HCT116 (cell line): ENCODE results near the gene CKLF. TPM values are rescaled to one million over a fixed set of nuclear protein-coding genes. Genes with fewer than 3 reads are reported as not detected.

ENCODE experiments used
- ATAC-seq: fragments of 200-7000 bp; cut with Tn5 transposase; 2 replicates; pipeline ENCODE4 v1.9.1; 2020; ENCODE audit warnings: mild to moderate bottlenecking, moderate library complexity
- BruUV-seq: library from RNA; stranded (reverse); fragments of 400-500 nt; replicated peaks from 2 replicates; lab custom pipeline; 2021; lab: Mats Ljungman, UMichigan
- CTCF ChIA-PET: fragments of 300-600 bp; sonication (Branson Sonifier 250); formaldehyde crosslinking; loops from one replicate; lab custom pipeline; 2021; ENCODE audit warnings: antibody characterized with exemption; lab: Charles Lee
- POLR2A ChIA-PET: fragments of 300-600, 350-600 bp; sonication (Branson Sonifier 250); formaldehyde crosslinking; loops from one replicate; lab custom pipeline; 2021; ENCODE audit warnings: antibody characterized with exemption; lab: Charles Lee
- RAD21 ChIA-PET, 2 experiments: fragments of 300-600 bp; sonication (Branson Sonifier 250); formaldehyde crosslinking; loops; one replicate each; lab custom pipeline; 2023; ENCODE audit warnings: low total read pairs in 2 of 2; ENCODE audit not compliant: uncharacterized antibody in 2 of 2, unreplicated experiment in 2 of 2, low non-redundant PET in 1 of 2; lab: Charles Lee
- DNase-seq: peaks from one replicate; pipeline ENCODE4 v3.0.0-alpha.2; 2010; ENCODE audit warnings: low read depth, low spot score
- H2AFZ ChIP-seq: fragments of 200-600 bp; shearing (Covaris generic), sonication (generic); 2 replicates; pipeline ENCODE4 v1.6.1; 2017; ENCODE audit warnings: low read depth, mixed run types, mixed read lengths, antibody characterized with exemption, low read length; ENCODE audit not compliant: poor library complexity, severe bottlenecking
- H3K27ac ChIP-seq: 2 replicates; pipeline ENCODE4 v1.5.1; 2012; ENCODE audit warnings: low read depth, low read length
- H3K27me3 ChIP-seq: fragments of 200-600 bp; sonication (generic); 2 replicates; pipeline ENCODE4 v1.6.1; 2016; ENCODE audit warnings: mixed run types, low read length, mixed read lengths; ENCODE audit not compliant: insufficient read depth
- H3K36me3 ChIP-seq, 2 experiments: fragments of 200-500 bp in 1 of 2; fragments of 200-600 bp in 1 of 2; sonication (Bioruptor generic) in 1 of 2; sonication (generic) in 1 of 2; 2 replicates each; pipeline versions ENCODE4 v1.5.1 to v1.6.1; 2014 to 2016; ENCODE audit warnings: low read length in 2 of 2, inconsistent platforms in 1 of 2, mixed read lengths in 1 of 2, mixed run types in 1 of 2; ENCODE audit not compliant: insufficient read depth in 2 of 2, control insufficient read depth in 1 of 2
- H3K4me1 ChIP-seq, 2 experiments: fragments of 200-600 bp in 1 of 2; sonication (generic) in 1 of 2; 2 replicates each; pipeline versions ENCODE4 v1.5.1 to v1.6.1; 2012 to 2017; ENCODE audit warnings: low read length in 2 of 2, inconsistent platforms in 1 of 2, mild to moderate bottlenecking in 1 of 2, mixed read lengths in 1 of 2, mixed run types in 1 of 2, moderate library complexity in 1 of 2; ENCODE audit not compliant: insufficient read depth in 2 of 2, control insufficient read depth in 1 of 2
- H3K4me2 ChIP-seq: fragments of 200-600 bp; sonication (generic); 2 replicates; pipeline ENCODE4 v1.6.1; 2017; ENCODE audit warnings: mixed run types, low read length, mixed read lengths
- H3K4me3 ChIP-seq, 2 experiments: fragments of 200-600 bp in 1 of 2; sonication (generic) in 1 of 2; replicated peaks in 1 of 2; 2 replicates each; pipeline ENCODE4 v1.5.1; 2011 to 2016; ENCODE audit warnings: low read length in 2 of 2, control low read depth in 1 of 2, low read depth in 1 of 2, mild to moderate bottlenecking in 1 of 2, mixed read lengths in 1 of 2, mixed run types in 1 of 2
- H3K79me2 ChIP-seq: fragments of 200-600 bp; sonication (generic); 2 replicates; pipeline ENCODE4 v1.6.1; 2017; ENCODE audit warnings: mild to moderate bottlenecking, mixed run types, low read length, moderate library complexity, mixed read lengths; ENCODE audit not compliant: insufficient read depth
- H3K9ac ChIP-seq: fragments of 200-600 bp; sonication (generic); 2 replicates; pipeline ENCODE4 v1.6.1; 2016; ENCODE audit warnings: low read length, mixed read lengths
- H3K9me2 ChIP-seq: fragments of 200-600 bp; sonication (generic), shearing (Covaris generic); 2 replicates; pipeline ENCODE4 v1.6.1; 2017; ENCODE audit warnings: mixed run types, mild to moderate bottlenecking, moderate library complexity; ENCODE audit not compliant: insufficient read depth
- H3K9me3 ChIP-seq, 2 experiments: fragments of 200-500 bp in 1 of 2; fragments of 200-600 bp in 1 of 2; sonication (Bioruptor generic) in 1 of 2; sonication (generic) in 1 of 2; 2 replicates each; pipeline ENCODE4 v1.6.1; 2014 to 2017; ENCODE audit warnings: low read length in 2 of 2, mixed read lengths in 2 of 2, inconsistent platforms in 1 of 2, low read depth in 1 of 2, mild to moderate bottlenecking in 1 of 2, mixed run types in 1 of 2, moderate library complexity in 1 of 2; ENCODE audit not compliant: control insufficient read depth in 1 of 2, insufficient read depth in 1 of 2
- H4K20me1 ChIP-seq: fragments of 200-600 bp; sonication (generic), shearing (Covaris generic); 2 replicates; pipeline ENCODE4 v1.6.1; 2017; ENCODE audit warnings: mixed run types, mild to moderate bottlenecking, moderate library complexity; ENCODE audit not compliant: insufficient read depth
- CBX3 ChIP-seq: IDR thresholded peaks from 2 replicates; pipeline ENCODE4 v1.6.1; 2012; ENCODE audit warnings: low read depth
- CEBPB ChIP-seq: IDR thresholded peaks from 2 replicates; pipeline ENCODE4 v1.6.1; 2012; ENCODE audit warnings: low read depth
- EGR1 ChIP-seq: IDR thresholded peaks from 2 replicates; pipeline ENCODE4 v1.6.1; 2012; ENCODE audit warnings: low read depth
- EZH2 ChIP-seq: fragments of 200-600 bp; sonication (generic); IDR thresholded peaks from 2 replicates; pipeline ENCODE4 v1.6.1; 2017; ENCODE audit warnings: antibody characterized with exemption, mixed run types
- EZH2phosphoT487 ChIP-seq: fragments of 200-600 bp; IDR thresholded peaks from 2 replicates; pipeline ENCODE4 v1.6.1; 2018; ENCODE audit warnings: antibody characterized with exemption, borderline replicate concordance
- JUND ChIP-seq: IDR thresholded peaks from 2 replicates; pipeline ENCODE4 v1.6.1; 2012
- POLR2A ChIP-seq: IDR thresholded peaks from 2 replicates; pipeline ENCODE4 v1.7.0; 2011; ENCODE audit warnings: borderline replicate concordance; ENCODE audit not compliant: insufficient read depth, insufficient read length; ENCODE audit errors: extremely low read depth
- RAD21 ChIP-seq: IDR thresholded peaks from 2 replicates; pipeline ENCODE4 v1.6.1; 2012; ENCODE audit warnings: low read depth, mild to moderate bottlenecking
- SIN3A ChIP-seq: IDR thresholded peaks from 2 replicates; pipeline ENCODE4 v1.6.1; 2012; ENCODE audit warnings: low read depth
- SP1 ChIP-seq: IDR thresholded peaks from 2 replicates; pipeline ENCODE4 v1.6.1; 2012; ENCODE audit warnings: low read depth
- SRF ChIP-seq: IDR thresholded peaks from 2 replicates; pipeline ENCODE4 v1.6.1; 2012; ENCODE audit warnings: low read depth
- TCF7L2 ChIP-seq: IDR thresholded peaks from 2 replicates; pipeline ENCODE4 v1.7.0; 2011; ENCODE audit warnings: borderline replicate concordance, inconsistent platforms; ENCODE audit not compliant: insufficient read depth, insufficient read length; ENCODE audit errors: extremely low read depth
- YY1 ChIP-seq: IDR thresholded peaks from 2 replicates; pipeline ENCODE4 v1.6.1; 2011; ENCODE audit warnings: low read length, low read depth, moderate library complexity, mild to moderate bottlenecking; ENCODE audit not compliant: insufficient replicate concordance; ENCODE audit errors: extremely low read depth
- ZFX ChIP-seq: fragments of 450-650 bp; IDR thresholded peaks from 2 replicates; pipeline ENCODE4 v1.6.1; 2017
- ZNF274 ChIP-seq: fragments of 200-500 bp; sonication (Bioruptor generic); IDR thresholded peaks from 2 replicates; pipeline ENCODE4 v1.6.1; 2014; ENCODE audit warnings: mild to moderate bottlenecking, low read depth, low read length, inconsistent platforms
- intact Hi-C: fragments of 100-400 bp; cut with micrococcal nuclease; formaldehyde crosslinking; loops from 2 replicates; pipeline ENCODE4 v1.10.0; 2022
- total RNA-seq: library from RNA; stranded (reverse); gene quantifications from one replicate; pipeline ENCODE4 v1.2.1, GENCODE V29; 2021; ENCODE audit not compliant: unreplicated experiment
- TF ChIP-seq, protein P1 (sequence below): IDR thresholded peaks from 2 replicates; pipeline ENCODE4 v1.6.1; 2012; ENCODE audit warnings: low read depth
- TF ChIP-seq, protein P2 (sequence below): IDR thresholded peaks from 2 replicates; pipeline ENCODE4 v1.6.1; 2012
- TF ChIP-seq, protein P3 (sequence below), 3 experiments: fragments of 200-600 bp in 1 of 3; sonication (generic) in 1 of 3; IDR thresholded peaks in 2 of 3; conservative IDR thresholded peaks in 1 of 3; 2 replicates each; pipeline ENCODE4 v1.5.1; 2012 to 2017; ENCODE audit warnings: low read depth in 2 of 3, low read length in 2 of 3, antibody characterized with exemption in 1 of 3, borderline replicate concordance in 1 of 3, control low read depth in 1 of 3, mild to moderate bottlenecking in 1 of 3, mixed read lengths in 1 of 3, mixed run types in 1 of 3, moderate library complexity in 1 of 3; ENCODE audit not compliant: insufficient read depth in 1 of 3
- TF ChIP-seq, protein P4 (sequence below): IDR thresholded peaks from 2 replicates; pipeline ENCODE4 v1.6.1; 2012
- TF ChIP-seq, protein P5 (sequence below): IDR thresholded peaks from 2 replicates; pipeline ENCODE4 v1.6.1; 2011; ENCODE audit warnings: mild to moderate bottlenecking, low read length, moderate library complexity; ENCODE audit not compliant: insufficient replicate concordance; ENCODE audit errors: extremely low read depth

CKLF gene
- total RNA-seq, 1 experiment from 2014 or later: 38.6 TPM

DNA sequence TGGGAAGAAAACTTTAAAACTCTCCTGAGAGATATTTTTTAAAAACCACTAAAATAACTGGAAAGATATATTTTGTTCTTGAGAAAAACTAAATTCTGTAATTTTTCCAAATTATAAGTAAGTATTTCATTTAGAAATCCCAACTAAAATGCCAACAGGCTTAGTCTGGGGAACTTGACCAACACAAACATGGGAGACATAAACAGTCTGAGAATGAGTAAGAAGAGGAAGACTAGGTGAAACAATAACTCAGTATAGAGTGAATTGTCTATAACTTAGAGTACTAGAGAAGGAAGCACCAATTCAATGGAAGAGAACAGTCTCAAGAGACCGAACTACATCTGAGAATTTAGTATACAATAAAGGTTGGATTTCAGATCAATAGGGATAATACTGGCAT is 16.8 kb downstream of the CKLF start:
- peaks cover 0 to 13% of the 10 kb centered on the region in 2 experiments; a peak in 3 of 4 replicates for H3K4me1 ChIP-seq
- no peaks in the 10 kb centered on the region for H3K27me3 ChIP-seq
- no peaks in the 10 kb centered on the region for H3K9me2 ChIP-seq
- intact Hi-C loops: no loop called here
- H3K27ac ChIP-seq: no peak overlapping the region
- no peaks in the 10 kb centered on the region for H3K79me2 ChIP-seq
- RAD21 ChIA-PET: no interaction called here
- H3K4me2 ChIP-seq: no peak overlapping the region; the same call in 1 of the 2 replicates
- CTCF ChIA-PET: interaction anchor here (0.7 to 1.6 kb wide), 3 partner anchors 39 to 212 kb away, joined by 3 to 5 read pairs (median 4); no protein-coding TSS in a partner anchor
- H2AFZ ChIP-seq: no peak overlapping the region
- BruUV-seq: no TSS peak
- TF ChIP-seq, protein P1, sequence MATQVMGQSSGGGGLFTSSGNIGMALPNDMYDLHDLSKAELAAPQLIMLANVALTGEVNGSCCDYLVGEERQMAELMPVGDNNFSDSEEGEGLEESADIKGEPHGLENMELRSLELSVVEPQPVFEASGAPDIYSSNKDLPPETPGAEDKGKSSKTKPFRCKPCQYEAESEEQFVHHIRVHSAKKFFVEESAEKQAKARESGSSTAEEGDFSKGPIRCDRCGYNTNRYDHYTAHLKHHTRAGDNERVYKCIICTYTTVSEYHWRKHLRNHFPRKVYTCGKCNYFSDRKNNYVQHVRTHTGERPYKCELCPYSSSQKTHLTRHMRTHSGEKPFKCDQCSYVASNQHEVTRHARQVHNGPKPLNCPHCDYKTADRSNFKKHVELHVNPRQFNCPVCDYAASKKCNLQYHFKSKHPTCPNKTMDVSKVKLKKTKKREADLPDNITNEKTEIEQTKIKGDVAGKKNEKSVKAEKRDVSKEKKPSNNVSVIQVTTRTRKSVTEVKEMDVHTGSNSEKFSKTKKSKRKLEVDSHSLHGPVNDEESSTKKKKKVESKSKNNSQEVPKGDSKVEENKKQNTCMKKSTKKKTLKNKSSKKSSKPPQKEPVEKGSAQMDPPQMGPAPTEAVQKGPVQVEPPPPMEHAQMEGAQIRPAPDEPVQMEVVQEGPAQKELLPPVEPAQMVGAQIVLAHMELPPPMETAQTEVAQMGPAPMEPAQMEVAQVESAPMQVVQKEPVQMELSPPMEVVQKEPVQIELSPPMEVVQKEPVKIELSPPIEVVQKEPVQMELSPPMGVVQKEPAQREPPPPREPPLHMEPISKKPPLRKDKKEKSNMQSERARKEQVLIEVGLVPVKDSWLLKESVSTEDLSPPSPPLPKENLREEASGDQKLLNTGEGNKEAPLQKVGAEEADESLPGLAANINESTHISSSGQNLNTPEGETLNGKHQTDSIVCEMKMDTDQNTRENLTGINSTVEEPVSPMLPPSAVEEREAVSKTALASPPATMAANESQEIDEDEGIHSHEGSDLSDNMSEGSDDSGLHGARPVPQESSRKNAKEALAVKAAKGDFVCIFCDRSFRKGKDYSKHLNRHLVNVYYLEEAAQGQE: no peak
- TF ChIP-seq YY1: no peak
- TF ChIP-seq EGR1: no peak
- no peak for TF ChIP-seq POLR2A
- TF ChIP-seq ZFX: no peak
- TF ChIP-seq SRF: no peak
- TF ChIP-seq, protein P2, sequence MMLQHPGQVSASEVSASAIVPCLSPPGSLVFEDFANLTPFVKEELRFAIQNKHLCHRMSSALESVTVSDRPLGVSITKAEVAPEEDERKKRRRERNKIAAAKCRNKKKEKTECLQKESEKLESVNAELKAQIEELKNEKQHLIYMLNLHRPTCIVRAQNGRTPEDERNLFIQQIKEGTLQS: no peak
- TF ChIP-seq, protein P3, sequence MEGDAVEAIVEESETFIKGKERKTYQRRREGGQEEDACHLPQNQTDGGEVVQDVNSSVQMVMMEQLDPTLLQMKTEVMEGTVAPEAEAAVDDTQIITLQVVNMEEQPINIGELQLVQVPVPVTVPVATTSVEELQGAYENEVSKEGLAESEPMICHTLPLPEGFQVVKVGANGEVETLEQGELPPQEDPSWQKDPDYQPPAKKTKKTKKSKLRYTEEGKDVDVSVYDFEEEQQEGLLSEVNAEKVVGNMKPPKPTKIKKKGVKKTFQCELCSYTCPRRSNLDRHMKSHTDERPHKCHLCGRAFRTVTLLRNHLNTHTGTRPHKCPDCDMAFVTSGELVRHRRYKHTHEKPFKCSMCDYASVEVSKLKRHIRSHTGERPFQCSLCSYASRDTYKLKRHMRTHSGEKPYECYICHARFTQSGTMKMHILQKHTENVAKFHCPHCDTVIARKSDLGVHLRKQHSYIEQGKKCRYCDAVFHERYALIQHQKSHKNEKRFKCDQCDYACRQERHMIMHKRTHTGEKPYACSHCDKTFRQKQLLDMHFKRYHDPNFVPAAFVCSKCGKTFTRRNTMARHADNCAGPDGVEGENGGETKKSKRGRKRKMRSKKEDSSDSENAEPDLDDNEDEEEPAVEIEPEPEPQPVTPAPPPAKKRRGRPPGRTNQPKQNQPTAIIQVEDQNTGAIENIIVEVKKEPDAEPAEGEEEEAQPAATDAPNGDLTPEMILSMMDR (IDR thresholded peaks at IDR 0.05 in 2 of 3, conservative IDR thresholded peaks at IDR 0.05 in 1 of 3; ENCODE audit: borderline replicate concordance in 1 of 3, insufficient read depth in 1 of 3, low read depth in 2 of 3, low read length in 2 of 3): no peak
- TF ChIP-seq EZH2phosphoT487: no peak
- no peak for TF ChIP-seq JUND
- no peak for TF ChIP-seq CEBPB
- TF ChIP-seq SP1: no peak
- TF ChIP-seq RAD21: no peak
- TF ChIP-seq, protein P4, sequence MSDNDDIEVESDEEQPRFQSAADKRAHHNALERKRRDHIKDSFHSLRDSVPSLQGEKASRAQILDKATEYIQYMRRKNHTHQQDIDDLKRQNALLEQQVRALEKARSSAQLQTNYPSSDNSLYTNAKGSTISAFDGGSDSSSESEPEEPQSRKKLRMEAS: no peak
- TF ChIP-seq ZNF274: no peak
- TF ChIP-seq CBX3: no peak
- no peak for TF ChIP-seq EZH2
- no peak for TF ChIP-seq TCF7L2
- TF ChIP-seq, protein P5, sequence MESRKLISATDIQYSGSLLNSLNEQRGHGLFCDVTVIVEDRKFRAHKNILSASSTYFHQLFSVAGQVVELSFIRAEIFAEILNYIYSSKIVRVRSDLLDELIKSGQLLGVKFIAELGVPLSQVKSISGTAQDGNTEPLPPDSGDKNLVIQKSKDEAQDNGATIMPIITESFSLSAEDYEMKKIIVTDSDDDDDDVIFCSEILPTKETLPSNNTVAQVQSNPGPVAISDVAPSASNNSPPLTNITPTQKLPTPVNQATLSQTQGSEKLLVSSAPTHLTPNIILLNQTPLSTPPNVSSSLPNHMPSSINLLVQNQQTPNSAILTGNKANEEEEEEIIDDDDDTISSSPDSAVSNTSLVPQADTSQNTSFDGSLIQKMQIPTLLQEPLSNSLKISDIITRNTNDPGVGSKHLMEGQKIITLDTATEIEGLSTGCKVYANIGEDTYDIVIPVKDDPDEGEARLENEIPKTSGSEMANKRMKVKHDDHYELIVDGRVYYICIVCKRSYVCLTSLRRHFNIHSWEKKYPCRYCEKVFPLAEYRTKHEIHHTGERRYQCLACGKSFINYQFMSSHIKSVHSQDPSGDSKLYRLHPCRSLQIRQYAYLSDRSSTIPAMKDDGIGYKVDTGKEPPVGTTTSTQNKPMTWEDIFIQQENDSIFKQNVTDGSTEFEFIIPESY: no peak
- no peak for TF ChIP-seq SIN3A
- H4K20me1 ChIP-seq: peaks cover 3% of the 10 kb centered on the region; the same call in 1 of the 2 replicates
- no peaks in the 10 kb centered on the region; a peak in 1 of 4 replicates for H3K36me3 ChIP-seq
- no peak overlapping the region for H3K9ac ChIP-seq
- H3K4me3 ChIP-seq: no peak overlapping the region
- DNase-seq: no peak
- no peaks in the 10 kb centered on the region for H3K9me3 ChIP-seq
- ATAC-seq: no peak
- POLR2A ChIA-PET: interaction anchor here (1.8 kb wide), 1 partner anchor 17 kb away, joined by 8 read pairs; the partner anchor contains the start of gene CKLF
